Activated naive CD4-positive, alpha-beta T cell treated with anti-CD3 and anti-CD28 coated beads, Interleukin-2, amount 50 U/mL, for 24 hours (primary cell): ENCODE data around the gene ELAVL3.
"Not testable (repeated sequence)": the region's sequence is repeated elsewhere in the genome, so short reads cannot be mapped to it uniquely, and the experiment has no call there.

ENCODE experiments used
- H3K27ac Mint-ChIP-seq: one replicate; pipeline ENCODE4 v1.8.0; 2021; ENCODE audit warnings: mild to moderate bottlenecking, mixed read lengths
- H3K27me3 Mint-ChIP-seq: one replicate; pipeline ENCODE4 v1.8.0; 2021; ENCODE audit warnings: mixed read lengths
- H3K36me3 Mint-ChIP-seq: one replicate; pipeline ENCODE4 v1.8.0; 2021; ENCODE audit warnings: mixed read lengths
- H3K4me1 Mint-ChIP-seq: one replicate; pipeline ENCODE4 v1.8.0; 2021; ENCODE audit warnings: mixed read lengths
- H3K4me3 Mint-ChIP-seq: one replicate; pipeline ENCODE4 v1.8.0; 2021; ENCODE audit warnings: mild to moderate bottlenecking, mixed read lengths
- H3K9me3 Mint-ChIP-seq: one replicate; pipeline ENCODE4 v1.8.0; 2021; ENCODE audit warnings: mixed read lengths

The ELAVL3 gene

GRCh38 chr19:11478167-11479089 lies 2.4 kb downstream of the ELAVL3 start:
- Mint-ChIP-seq H3K9me3 (no peaks in the 10 kb centered on the region), H3K4me1 (peaks cover 18% of the 10 kb centered on the region), H3K4me3 (no peak overlapping the region), H3K36me3 (no peaks in the 10 kb centered on the region), H3K27ac (no peak overlapping the region), H3K27me3 (peaks cover 17% of the 10 kb centered on the region)

- H3K27me3 Mint-ChIP-seq: peaks cover 7% of the 10 kb centered on the region
- H3K27ac Mint-ChIP-seq: no peak overlapping the region
- no peak overlapping the region for H3K4me3 Mint-ChIP-seq
- H3K9me3 Mint-ChIP-seq: no peaks in the 10 kb centered on the region
- peaks cover 4% of the 10 kb centered on the region for H3K4me1 Mint-ChIP-seq
- H3K36me3 Mint-ChIP-seq: no peaks in the 10 kb centered on the region
Observed at GRCh38 chr19:11475861-11476260, 5.0 kb downstream of the ELAVL3 start.

DNA sequence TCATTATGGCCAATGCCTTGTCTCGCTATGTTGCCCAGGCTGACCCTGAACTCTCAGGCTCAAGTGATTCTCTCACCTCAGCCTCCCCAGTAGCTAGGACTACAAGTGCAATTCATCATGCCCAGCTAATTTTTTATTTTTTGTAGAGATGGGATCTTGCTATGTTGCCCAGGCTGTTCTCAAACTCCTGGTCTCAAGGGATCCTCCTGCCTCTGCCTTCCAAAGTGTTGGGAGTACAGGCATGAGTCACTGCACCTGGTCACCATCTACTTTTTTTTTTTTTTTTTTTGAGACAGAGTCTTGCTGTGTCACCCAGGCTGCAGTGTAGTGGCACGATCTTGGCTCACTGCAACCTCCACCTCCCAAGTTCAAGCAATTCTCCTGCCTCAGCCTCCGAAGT lies 5.5 kb downstream of the ELAVL3 start:
- not testable (repeated sequence) for H3K4me1 Mint-ChIP-seq, H3K36me3 Mint-ChIP-seq, H3K27ac Mint-ChIP-seq, H3K9me3 Mint-ChIP-seq, H3K4me3 Mint-ChIP-seq, H3K27me3 Mint-ChIP-seq

DNA sequence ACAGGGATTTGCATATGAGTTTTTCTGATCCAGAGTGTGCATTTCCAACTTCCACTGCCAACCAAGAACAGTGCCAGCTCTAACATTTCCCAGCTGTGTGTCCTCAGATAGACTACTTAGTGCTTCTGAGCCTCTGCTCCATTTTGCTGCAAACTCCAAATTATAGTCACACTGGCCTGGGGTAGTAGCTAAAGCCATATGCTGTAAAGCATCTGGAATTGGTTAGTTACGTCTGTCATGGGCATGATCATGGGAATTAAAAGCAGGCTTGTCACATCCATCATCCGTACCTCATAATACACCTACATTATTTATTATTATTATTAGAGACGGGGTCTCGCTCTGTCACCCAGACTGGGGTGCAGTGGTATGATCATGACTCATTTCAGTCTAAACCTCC lies 7.1 kb downstream of the ELAVL3 start:
- H3K9me3 Mint-ChIP-seq: no peaks in the 10 kb centered on the region
- H3K27me3 Mint-ChIP-seq: peaks cover 2% of the 10 kb centered on the region
- no peaks in the 10 kb centered on the region for H3K36me3 Mint-ChIP-seq
- H3K27ac Mint-ChIP-seq: no peak overlapping the region
- no peaks in the 10 kb centered on the region for H3K4me1 Mint-ChIP-seq
- H3K4me3 Mint-ChIP-seq: no peak overlapping the region

GRCh38 chr19:11468266-11468845 lies 12.5 kb downstream of the ELAVL3 start:
- H3K36me3 Mint-ChIP-seq, H3K4me1 Mint-ChIP-seq, H3K4me3 Mint-ChIP-seq, H3K9me3 Mint-ChIP-seq, H3K27me3 Mint-ChIP-seq, H3K27ac Mint-ChIP-seq: not testable (repeated sequence)

- Mint-ChIP-seq H3K27ac (no peak overlapping the region), H3K4me1 (no peaks in the 10 kb centered on the region), H3K27me3 (peaks cover 3% of the 10 kb centered on the region), H3K4me3 (no peak overlapping the region), H3K36me3 (no peaks in the 10 kb centered on the region), H3K9me3 (no peaks in the 10 kb centered on the region)
Observed at GRCh38 chr19:11465600-11465999, 15.2 kb downstream of the ELAVL3 start.

DNA sequence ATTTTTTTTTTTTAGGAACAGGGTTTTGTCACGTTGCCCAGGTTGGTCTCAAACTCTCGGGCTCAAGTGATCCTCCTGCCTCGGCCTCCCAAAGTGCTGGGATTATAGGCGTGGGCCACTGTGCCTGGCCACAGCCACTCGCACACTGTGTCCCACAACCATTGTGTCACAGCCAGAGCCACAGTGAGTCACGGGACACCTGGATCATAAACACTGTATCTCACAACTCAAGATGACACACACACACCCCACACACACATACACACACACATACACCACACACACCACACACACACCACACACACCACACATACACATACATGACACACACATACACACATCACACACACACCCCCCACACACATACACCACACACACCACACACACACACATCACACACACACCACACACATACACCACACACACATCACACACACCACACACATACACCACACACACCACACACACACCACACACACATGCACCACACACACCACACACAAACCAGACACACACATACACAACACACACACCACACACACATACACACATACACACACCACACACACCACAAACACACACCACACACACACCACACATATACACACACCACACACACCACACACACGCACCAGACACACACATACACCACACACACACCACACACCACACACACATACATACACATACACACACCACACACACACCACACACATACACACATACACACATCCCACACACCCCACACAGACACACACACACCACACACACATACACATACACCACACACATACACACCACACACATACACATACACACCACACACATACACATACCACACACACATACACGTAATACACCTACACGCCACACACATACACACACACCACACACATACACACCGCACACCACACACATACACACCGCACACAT lies 16.2 kb downstream of the ELAVL3 start:
- H3K27ac Mint-ChIP-seq: no peak overlapping the region
- no peak overlapping the region for H3K4me3 Mint-ChIP-seq
- H3K36me3 Mint-ChIP-seq: no peaks in the 10 kb centered on the region
- no peaks in the 10 kb centered on the region for H3K9me3 Mint-ChIP-seq
- peaks cover 7% of the 10 kb centered on the region for H3K27me3 Mint-ChIP-seq
- no peaks in the 10 kb centered on the region for H3K4me1 Mint-ChIP-seq

DNA sequence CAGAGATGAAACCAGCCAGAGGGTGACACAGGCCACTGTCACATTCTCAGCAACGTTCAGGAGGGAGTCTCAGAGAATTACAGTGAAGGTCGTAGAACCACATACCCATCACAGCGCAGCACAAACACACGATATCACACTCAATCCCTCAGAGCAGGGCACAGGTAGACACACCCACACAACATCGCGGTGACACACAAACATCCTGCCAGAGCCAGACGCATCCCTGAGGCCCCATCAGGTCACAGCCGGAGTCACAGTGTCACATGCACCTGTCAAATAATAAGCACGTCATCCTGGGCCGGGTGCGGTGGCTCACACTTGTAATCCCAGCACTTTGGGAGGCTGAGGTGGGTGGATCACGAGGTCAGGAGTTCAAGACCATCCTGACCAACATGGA lies 17.5 kb downstream of the ELAVL3 start:
- no peaks in the 10 kb centered on the region for H3K4me1 Mint-ChIP-seq
- H3K4me3 Mint-ChIP-seq: no peak overlapping the region
- no peaks in the 10 kb centered on the region for H3K9me3 Mint-ChIP-seq
- H3K36me3 Mint-ChIP-seq: no peaks in the 10 kb centered on the region
- H3K27ac Mint-ChIP-seq: no peak overlapping the region
- H3K27me3 Mint-ChIP-seq: peaks cover 7% of the 10 kb centered on the region

DNA sequence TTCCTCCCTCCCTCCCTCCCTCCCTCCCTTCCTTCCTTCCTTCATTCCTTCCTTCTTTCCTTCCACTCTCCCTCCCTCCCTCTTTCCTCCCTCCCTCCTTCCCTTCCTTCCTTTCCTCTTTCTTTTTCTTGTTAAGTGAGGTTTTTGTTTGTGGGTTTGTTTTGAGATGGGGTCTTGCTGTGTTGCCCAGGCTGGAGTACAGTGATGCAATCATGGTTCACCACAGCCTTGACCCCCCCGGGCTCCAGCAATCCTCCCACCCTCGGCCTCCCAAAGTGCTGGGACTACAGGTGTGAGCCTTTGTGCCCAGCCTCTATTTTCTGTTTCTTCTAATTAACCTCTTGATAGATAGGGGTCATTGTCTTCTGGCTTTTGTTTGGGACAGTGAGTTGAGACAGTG lies 19.4 kb downstream of the ELAVL3 start:
- no peak overlapping the region for H3K4me3 Mint-ChIP-seq
- no peaks in the 10 kb centered on the region for H3K4me1 Mint-ChIP-seq
- H3K27ac Mint-ChIP-seq: no peak overlapping the region
- no peaks in the 10 kb centered on the region for H3K9me3 Mint-ChIP-seq
- peaks cover 5% of the 10 kb centered on the region for H3K27me3 Mint-ChIP-seq
- no peaks in the 10 kb centered on the region for H3K36me3 Mint-ChIP-seq

DNA sequence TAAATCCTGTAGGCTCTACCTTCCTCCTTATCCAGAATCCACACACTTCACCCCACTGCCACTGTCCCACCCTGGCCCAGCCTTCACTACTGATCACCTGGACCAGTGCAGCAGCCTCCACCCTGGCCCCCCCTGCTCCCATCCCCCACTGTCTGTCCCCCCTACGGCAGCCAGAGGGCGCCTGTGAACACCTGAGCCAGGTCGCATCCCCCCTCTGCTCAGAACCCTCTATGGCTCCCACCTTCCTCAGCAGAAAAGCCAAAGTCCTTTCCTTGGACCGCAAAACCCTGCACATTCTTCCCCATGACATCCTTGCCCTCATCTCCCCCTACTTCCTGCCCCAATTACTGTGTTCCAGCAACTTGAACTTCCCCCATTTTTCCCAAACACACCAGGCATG lies 20.6 kb downstream of the ELAVL3 start:
- no peak overlapping the region for H3K4me3 Mint-ChIP-seq
- H3K9me3 Mint-ChIP-seq: no peaks in the 10 kb centered on the region
- peaks cover 5% of the 10 kb centered on the region for H3K27me3 Mint-ChIP-seq
- H3K36me3 Mint-ChIP-seq: no peaks in the 10 kb centered on the region
- no peaks in the 10 kb centered on the region for H3K4me1 Mint-ChIP-seq
- H3K27ac Mint-ChIP-seq: no peak overlapping the region

- H3K27me3 Mint-ChIP-seq, H3K36me3 Mint-ChIP-seq, H3K9me3 Mint-ChIP-seq, H3K4me1 Mint-ChIP-seq, H3K4me3 Mint-ChIP-seq, H3K27ac Mint-ChIP-seq: not testable (repeated sequence)
Observed at GRCh38 chr19:11458912-11459311, 21.9 kb downstream of the ELAVL3 start.

GRCh38 chr19:11458236-11458900 lies 22.5 kb downstream of the ELAVL3 start:
- H3K36me3 Mint-ChIP-seq: no peaks in the 10 kb centered on the region

GRCh38 chr19:11457831-11458230 lies 23.0 kb downstream of the ELAVL3 start:
- H3K9me3 Mint-ChIP-seq: no peaks in the 10 kb centered on the region
- no peak overlapping the region for H3K27ac Mint-ChIP-seq
- no peaks in the 10 kb centered on the region for H3K36me3 Mint-ChIP-seq
- peaks cover 5% of the 10 kb centered on the region for H3K27me3 Mint-ChIP-seq
- H3K4me3 Mint-ChIP-seq: no peak overlapping the region
- H3K4me1 Mint-ChIP-seq: no peaks in the 10 kb centered on the region

More at GRCh38 chr19:11458236-11458900, 22.5 kb downstream of the ELAVL3 start:
- Mint-ChIP-seq H3K4me3 (no peak overlapping the region), H3K27me3 (peaks cover 5% of the 10 kb centered on the region), H3K4me1 (no peaks in the 10 kb centered on the region), H3K27ac (no peak overlapping the region), H3K9me3 (no peaks in the 10 kb centered on the region)

GRCh38 chr19:11457115-11457514 lies 23.7 kb downstream of the ELAVL3 start:
- Mint-ChIP-seq H3K9me3 (no peaks in the 10 kb centered on the region), H3K4me1 (no peaks in the 10 kb centered on the region), H3K27ac (no peak overlapping the region), H3K4me3 (no peak overlapping the region), H3K27me3 (peaks cover 5% of the 10 kb centered on the region), H3K36me3 (no peaks in the 10 kb centered on the region)

DNA sequence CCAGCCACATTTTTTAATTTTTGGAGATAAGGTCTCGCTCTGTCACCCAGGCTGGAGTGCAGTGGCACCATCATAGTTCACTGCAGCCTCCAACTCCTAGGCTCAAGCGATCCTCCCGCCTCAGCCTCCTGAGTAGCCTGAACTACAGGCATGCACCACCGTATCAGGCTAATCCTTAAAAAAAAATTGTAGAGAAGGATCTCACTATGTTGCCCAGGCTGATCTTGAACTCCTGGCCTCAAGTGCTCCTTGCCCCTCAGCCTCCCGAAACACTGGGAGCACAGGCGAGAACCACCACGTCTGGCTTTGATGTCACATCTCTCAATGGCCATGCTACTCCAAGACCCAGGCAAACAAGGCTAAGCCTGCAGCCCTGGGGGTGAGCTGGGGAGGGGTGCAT lies 24.2 kb downstream of the ELAVL3 start:
- Mint-ChIP-seq H3K9me3 (no peaks in the 10 kb centered on the region), H3K27ac (no peak overlapping the region), H3K4me1 (no peaks in the 10 kb centered on the region), H3K27me3 (peaks cover 5% of the 10 kb centered on the region), H3K4me3 (no peak overlapping the region), H3K36me3 (no peaks in the 10 kb centered on the region)
